ENCODE results near the gene BCO1.

DNA sequence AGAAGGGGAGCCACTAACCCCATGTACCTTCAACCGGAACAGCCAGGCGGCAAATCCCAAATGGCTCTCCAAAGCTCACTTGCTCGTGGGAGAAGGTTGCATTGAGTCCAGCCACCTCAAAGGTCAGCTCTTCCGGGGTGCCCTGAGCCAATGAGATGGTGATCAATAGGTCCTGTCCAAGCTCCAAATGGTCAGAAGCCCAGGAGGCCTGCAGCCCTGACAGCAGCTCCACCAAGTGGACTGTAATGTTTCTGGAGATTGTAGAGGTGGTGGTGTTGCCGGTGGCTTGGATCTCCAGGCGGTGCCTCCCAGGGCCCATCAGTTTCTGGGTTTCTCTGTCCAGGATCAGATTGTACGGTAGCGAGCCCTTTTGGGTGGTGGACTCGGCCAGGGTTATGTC, 39.9 kb upstream of the BCO1 start:
- TF ChIP-seq, protein P1, sequence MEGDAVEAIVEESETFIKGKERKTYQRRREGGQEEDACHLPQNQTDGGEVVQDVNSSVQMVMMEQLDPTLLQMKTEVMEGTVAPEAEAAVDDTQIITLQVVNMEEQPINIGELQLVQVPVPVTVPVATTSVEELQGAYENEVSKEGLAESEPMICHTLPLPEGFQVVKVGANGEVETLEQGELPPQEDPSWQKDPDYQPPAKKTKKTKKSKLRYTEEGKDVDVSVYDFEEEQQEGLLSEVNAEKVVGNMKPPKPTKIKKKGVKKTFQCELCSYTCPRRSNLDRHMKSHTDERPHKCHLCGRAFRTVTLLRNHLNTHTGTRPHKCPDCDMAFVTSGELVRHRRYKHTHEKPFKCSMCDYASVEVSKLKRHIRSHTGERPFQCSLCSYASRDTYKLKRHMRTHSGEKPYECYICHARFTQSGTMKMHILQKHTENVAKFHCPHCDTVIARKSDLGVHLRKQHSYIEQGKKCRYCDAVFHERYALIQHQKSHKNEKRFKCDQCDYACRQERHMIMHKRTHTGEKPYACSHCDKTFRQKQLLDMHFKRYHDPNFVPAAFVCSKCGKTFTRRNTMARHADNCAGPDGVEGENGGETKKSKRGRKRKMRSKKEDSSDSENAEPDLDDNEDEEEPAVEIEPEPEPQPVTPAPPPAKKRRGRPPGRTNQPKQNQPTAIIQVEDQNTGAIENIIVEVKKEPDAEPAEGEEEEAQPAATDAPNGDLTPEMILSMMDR (IDR thresholded peaks at IDR 0.05) = no peak
- TF ChIP-seq ZFX (IDR thresholded peaks at IDR 0.05; ENCODE audit: borderline replicate concordance) = no peak

Measured in 22Rv1 (cell line).